Eye (tissue), 1 donor: ENCODE results near the gene MEGF11.

Experiments
- DNase-seq: peaks from one replicate; pipeline ENCODE4 v3.0.0-alpha.2; 2015

The MEGF11 gene

DNA sequence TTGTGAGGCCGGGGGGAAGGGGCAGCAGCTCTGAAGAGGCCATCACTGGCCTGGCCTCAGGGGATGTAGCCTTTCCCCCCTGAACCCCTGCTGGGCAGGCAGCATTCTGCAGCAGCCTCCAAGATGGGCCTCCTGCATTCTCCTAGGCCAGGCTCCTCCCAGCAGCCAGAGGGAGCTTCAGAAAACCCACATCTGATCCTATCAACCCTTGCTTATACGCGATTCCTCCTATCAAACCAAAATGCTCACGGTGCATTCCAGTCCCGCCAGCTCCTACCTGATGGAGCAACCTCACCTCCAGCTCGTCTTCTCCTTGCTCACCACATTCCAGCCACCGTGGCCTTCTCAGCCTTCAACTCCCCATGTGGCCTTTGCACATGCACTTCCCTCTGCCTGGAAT is 85.7 kb downstream of the MEGF11 start:
- no peak for DNase-seq

DNA sequence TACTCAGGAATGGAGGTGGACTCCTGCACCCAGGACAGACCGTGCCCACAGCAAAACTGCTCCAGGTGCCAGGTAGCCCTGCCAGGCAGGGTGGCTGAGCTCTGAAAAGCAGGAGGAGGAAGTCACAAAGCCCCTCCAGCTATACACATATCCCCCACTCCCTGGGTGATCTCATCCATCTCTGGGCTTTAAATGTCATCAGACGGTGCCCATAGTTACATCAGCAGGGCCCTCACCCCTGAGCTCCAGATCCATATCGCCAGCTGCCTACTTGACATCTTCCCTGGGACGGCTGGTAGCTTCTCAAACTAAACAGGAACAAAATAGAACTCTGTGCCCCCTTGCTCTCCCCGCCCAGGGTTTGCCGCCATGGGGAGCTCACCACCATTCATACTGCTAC is 87.7 kb downstream of the MEGF11 start:
- no peak for DNase-seq

DNA sequence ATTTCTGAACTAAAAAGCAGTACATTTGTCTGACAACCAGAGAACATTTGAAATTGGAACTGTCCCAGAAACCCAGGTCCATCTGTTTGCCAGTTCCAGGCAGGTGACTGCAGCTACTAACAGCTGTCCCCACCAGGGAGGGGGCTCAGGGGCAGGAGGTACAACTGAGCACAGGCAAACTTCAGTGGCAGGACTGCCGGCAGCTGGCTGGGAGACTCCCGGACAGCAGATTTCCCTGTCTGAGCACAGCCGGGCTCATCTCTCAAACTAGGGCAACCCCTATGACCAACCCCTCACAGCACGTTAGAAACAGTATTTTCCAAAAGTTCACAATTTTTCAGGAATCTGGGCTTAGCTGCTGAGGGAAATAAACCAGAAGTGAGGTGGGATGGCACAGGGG is 88.8 kb downstream of the MEGF11 start:
- DNase-seq, result no peak

DNA sequence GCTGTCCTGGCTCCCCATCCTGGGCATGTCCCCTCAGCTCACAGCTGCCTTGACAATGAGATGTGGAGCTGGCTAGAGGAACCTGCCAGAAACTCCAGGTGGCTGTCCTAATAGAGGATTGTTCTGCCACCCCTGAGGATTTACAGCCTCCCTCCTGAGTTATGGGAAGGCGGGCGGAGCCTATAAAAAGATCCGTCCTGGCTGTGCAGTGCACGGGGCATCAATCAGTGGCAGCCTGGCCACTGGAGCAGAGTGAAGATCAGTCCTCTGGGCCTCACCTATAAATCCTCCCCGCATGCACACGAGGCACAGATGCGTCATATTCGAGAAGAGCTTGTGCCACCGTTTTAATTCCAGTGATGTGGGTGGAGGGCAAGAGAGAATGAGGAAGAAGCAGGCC is 90.0 kb downstream of the MEGF11 start:
- DNase-seq, result no peak

DNA sequence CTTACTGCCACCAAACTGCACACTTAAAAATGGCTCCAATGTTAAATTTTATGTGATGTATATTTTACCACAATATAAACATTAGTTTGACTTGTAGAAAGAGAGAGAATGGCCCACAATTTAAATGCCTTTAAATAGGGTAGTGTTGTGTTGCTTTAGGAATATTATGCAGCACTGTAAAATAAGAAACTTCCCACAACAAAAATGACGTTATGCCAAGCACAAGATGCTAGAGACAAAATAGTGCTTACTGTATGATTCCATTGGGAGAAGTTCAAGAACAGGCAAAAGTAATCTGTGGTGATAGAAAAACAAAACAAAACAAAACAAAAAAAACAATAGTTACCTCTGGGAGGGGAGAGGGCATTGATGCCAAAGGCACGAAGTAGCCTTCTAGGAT is 91.3 kb downstream of the MEGF11 start:
- no peak for DNase-seq

DNA sequence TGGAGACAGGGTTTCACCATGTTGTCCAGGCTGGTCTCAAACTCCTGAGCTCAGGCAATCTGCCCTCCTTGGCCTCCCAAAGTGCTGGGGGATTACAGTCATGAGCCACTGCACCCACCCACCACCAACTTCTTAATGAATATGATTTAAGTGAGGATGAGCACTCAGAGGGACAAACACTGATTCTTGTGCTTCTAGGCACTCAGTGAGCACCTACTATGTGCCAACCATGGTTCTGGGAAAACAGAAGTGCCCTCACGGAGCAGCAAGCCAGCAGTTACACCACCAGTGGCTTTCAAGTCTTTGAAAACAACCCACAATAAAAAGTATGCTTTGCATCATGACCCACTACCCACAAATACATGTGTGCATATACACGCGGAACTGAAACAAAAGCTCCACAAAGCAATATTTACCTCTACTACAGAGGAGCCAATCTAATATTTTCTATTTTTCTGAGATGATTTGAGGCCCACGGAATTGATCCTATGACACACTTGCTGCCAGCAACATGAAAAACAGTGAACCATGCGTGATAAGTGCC is 91.9 kb downstream of the MEGF11 start:
- DNase-seq, result no peak

DNA sequence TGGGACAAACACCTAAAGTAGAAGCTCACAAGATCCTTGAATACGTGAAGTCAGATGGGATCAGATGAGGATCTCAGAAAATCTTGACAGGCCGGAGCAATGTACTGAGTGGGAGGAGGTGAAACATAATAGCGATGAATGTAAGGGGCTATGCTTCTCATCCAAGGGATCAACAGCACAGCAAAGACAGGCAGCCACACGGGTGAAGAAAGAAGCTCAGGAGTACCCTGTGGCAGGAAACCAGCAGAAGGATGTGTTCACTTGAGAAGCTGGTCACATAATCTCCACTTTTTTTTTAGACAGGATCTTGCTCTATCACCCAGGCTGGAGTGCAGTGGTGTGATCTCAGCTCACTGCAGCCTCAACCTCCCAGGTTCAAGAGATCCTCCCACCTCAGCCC is 92.4 kb downstream of the MEGF11 start:
- DNase-seq, result no peak

DNA sequence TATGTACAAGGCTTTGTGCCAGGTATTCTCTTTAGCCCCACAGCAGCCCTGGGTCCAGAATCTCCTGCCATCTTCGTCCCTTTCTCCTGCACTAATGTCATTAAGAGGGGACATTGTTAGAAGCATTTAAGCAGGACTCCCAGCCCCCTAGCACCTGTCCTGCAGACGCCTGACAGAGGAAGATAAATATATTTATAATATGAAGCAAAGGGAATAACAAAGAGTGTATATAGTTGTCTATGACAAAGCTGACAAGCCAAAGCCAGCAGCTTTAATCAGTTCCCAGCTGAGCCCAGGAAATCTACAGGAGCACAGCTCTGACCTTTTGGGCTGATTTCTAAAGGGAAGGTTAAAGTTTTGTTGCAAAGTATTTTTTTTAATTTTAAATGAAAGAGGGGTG is 96.0 kb downstream of the MEGF11 start:
- DNase-seq, result no peak

DNA sequence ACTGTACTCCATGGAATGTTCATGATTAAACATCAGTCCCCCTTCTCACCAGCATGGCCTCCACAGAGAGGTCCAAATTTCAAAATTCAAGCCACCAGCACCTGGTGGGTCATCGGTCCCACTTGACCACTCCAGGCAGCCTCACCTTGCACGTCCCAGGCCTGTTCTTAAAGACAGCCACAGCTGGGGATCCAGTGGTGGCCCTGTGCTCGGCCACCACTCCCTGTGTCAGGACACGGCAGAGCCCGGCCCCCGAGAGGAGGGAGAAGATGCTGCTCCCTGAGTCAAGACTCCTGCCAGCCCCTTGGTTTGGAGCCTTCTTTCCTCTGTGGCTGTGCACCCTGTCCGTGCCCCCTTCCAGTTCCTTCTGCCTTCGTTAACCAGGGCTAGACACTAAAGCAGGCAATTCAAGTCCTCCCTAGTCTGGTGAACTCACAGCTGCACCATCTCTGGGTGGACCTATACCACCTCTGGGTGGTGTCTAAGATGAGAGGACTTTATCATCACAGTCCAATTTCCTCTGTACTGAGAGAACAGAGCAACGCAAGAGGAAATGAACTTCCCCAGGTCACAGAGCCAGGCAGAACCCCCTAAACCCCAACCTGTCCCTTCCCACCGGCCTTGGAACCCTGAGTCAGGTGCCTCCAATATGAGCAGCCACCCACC is 97.1 kb downstream of the MEGF11 start:
- no peak for DNase-seq

DNA sequence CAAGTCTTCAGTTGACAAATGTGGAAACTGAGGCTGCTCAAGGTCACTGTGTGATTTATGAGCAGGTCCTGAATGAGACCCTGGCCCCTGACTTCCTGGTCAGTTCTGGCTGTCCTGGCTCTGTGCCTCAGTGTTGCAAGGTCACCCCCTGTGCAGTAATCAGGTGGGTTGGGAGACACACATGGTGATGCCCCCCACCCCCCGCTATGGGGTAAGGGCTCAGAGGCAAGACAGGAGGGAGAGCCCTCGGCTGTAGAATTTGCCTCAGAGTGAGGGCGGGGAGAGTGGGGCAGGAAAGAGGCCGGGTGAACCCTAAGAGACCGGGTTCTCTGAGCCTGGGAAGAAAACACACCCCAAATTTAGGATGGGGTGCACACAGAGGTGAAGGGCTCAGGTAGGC is 98.5 kb downstream of the MEGF11 start:
- no peak for DNase-seq

DNA sequence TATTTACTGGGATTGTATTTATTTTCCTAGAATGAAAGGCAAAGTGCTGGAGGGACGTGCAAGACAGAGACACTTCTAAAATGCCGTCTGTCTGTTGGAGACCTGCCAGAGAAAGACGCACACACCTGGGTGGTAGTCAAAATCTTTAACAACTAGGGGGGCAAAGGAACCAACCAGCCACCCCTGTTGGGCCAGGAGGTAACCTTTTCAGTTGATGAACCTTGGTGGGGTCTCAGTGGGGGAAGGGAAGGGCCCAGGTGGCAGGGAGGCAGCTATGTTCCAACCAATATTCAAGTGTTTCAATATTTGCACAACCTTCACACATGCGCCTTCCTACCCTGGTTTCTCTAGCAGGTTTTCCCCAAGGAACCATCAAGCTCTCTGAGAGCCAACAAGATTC is 99.0 kb downstream of the MEGF11 start:
- DNase-seq, result no peak

DNA sequence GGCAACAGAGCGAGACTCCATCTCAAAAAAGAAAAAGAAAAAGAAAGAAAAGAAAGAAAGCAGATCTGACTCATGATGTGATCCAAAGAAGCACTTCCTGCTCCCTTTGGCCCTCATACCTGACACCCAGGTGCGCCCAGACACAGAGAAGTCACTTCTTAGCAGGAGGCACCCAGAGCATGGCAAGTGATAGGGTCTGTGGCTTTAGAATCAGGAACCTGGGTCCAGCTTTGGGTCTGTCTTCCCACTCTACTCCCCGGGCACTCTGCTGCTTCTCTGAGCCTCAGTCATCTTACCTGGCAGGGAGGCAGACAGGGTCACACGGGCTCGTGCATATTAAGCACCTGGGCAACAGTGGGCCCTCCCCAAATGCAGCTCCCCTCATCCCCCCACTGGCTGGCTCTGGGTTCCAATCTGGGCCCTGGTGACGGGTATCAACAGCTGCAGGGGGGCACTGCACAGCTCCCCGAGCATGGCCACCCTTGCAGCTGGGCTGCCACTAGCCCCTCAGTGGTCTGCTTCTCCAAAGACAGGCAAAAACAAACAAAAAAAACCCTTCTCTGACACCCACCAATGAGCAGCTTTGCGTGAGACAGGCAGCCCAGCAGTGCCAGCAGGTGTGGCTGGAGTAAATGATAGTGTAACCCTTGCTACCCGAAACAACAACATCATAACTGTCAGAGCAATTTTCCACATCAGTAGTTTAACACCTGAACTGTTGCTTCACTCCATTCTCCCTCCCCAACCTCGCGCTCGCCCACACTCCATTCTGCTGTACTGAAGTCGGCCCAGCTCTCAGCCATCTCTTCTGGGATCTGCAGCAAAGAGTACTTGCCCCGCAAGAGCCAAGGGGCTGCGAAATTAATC is 99.8 kb downstream of the MEGF11 start:
- peak; percentile 70 for DNase-seq

DNA sequence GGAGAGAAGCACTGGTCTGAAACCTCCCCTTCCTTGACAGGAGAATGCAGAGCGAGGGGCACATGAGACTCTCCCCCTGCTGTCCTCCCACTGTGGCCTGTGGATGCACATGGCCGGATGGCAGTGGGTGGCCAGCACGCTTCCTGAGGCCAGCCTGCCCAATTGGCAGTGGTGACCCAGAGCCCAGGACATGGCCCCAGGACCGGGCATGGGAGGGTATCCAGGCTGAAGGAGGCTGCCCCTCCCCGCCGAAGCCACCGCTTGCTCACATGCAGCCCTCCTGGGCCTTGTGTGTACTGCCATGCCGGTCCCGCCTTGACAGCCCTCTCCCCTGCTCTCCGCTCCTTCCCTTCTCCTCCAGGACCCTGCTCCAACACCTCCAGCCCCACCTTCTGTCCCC is 100.9 kb downstream of the MEGF11 start:
- DNase-seq, result no peak

DNA sequence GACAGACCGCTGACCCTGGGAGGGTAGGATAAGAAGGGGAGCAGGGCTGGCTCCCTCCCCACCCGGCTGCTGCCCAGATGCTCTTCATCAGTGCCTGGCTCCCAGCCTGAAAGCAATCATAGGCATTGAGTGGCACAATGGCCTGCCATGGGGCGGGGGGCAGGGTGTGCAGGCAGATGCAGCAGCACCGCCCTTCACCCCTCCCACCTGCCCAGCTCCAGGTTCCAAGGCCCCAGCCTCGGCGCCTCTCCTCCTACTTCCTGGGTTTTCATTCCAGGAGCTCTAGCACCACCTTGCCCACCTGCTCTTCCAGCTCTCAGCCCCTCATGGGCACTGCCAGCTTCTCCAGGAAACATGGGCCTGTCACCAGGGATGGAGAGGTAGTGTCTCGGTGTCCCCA is 101.7 kb downstream of the MEGF11 start:
- no peak for DNase-seq

DNA sequence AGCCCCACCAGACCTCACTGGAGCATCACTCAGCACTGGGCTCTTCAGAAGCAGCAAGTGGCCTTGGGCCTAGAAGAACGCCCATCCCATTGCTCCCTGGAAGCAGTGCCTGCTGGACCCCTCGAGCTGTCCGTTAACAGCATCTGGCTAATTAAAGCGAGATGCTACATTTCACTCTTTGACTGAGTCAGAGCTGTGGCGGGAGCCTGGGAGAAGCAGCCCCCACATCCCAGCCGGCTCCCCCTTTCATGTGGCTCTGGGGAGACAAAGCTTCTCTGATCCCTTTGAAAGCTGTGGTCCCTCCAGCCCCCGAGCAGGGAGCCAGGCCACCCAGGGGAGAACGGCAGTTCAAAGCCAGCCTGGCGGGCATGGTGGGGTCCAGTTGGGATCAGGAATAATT is 103.7 kb downstream of the MEGF11 start:
- no peak for DNase-seq

DNA sequence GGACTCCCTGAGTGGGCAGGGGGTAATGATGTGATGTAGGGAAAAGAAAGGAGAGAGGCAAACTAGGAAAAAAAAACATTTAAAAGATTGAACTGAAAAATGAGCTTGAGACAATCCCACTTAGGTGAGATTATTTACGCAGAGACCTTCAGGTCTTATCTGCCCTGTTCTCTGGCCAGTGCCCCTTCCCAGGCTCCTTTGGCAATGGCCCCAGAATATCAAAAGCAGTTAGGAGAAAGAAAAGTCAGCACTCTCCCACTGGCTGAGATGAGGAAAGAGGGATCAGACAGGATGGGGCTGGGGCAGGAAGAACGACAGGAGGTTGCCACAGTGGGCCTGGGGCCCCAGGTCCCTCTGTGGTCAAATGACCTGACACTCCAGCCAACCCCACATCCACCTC is 105.4 kb downstream of the MEGF11 start:
- DNase-seq, result no peak

DNA sequence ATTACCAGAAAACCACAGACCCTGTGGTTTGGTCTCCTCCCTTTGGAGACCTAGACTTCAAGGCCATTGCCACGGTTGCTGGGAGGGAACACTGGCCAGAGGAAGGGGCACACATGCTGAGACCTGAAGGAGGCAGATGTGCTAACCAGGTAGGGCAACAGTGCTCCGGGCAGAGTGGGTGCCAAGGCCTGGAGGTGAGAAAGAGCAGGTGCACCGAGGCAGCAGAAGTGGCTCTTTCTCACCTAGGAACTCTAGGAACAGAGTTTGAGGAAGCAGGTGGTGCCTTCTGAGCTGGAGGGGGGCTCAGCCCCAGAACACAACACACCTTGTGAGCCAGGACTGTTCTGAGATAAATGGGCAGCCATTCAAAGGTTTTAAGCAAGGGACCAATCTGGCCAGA is 106.1 kb downstream of the MEGF11 start:
- no peak for DNase-seq

DNA sequence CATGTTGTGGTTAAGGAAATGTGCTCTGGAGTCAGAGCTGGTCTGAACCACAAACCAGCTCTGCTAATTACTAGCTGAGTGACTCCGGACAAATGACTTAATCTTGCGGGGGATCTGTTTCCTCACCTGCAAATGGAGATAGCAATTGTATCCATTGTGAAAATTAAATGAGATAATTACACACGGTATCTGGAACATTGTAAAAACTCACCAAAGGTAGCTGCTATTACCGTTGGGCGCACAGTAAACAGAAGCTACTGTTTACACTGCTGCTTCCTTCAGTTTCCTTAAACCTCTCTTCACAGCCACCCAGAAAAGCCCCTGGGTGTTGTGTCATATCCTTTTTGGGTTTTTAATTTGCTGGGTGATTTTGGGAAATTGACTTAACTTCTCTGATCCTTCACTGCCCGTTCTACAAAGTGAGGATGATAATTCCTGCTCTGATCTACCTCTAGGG is 107.8 kb downstream of the MEGF11 start:
- no peak for DNase-seq

DNA sequence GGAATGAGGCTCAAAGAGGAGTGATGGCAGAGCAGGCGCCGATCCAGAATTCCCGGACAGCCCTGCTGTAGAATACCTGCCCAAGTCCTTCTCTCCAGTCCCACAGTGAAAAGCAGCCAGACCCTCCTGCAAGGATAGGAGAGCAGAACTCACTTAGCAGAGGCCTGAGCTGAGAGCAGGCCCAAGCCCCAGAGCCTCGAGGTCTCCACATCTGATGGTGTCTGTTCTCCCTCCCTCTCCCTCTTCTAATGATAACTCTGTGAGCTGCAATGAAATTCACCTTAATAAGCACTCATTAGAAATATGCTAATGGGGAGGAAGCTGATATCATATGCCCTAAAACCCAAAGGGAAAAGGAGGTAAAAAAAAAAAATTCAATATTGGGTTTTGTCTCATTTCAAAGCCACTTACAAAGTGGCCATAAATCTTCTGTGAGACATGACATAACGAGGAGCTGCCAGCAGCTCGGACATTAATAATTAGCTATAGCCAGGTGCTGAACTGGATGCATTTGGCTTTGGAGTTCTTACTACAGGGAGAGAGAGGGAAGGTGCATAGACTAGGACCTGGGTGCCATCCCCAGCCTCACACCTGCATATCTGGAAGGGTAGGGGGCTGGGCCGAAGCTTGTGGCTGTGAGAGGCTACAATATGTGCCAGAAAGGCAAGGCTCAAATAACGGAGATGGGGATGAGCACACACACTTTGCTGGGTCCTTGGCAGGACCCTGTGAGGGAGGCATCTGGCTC is 108.4 kb downstream of the MEGF11 start:
- DNase-seq, result no peak

DNA sequence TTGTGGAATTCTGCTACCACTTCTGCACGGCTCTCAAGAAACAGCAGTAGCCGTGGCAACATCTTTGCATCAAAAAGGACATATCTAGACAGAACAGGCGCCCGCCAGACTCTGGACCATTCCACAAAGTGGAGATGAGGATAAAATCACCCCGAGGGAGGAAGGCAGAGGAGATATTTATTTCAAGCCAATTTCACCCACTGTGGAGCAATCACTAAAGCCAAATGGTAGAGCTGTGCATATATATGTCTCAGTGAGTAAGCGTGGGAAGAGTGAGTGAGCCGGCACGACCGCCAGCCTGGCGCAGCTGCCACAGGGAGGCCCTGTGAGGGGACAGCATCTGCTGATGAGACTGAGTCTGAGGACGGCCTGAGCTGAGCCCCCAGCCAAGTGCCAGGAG is 111.3 kb downstream of the MEGF11 start:
- peak; percentile 57 for DNase-seq

DNA sequence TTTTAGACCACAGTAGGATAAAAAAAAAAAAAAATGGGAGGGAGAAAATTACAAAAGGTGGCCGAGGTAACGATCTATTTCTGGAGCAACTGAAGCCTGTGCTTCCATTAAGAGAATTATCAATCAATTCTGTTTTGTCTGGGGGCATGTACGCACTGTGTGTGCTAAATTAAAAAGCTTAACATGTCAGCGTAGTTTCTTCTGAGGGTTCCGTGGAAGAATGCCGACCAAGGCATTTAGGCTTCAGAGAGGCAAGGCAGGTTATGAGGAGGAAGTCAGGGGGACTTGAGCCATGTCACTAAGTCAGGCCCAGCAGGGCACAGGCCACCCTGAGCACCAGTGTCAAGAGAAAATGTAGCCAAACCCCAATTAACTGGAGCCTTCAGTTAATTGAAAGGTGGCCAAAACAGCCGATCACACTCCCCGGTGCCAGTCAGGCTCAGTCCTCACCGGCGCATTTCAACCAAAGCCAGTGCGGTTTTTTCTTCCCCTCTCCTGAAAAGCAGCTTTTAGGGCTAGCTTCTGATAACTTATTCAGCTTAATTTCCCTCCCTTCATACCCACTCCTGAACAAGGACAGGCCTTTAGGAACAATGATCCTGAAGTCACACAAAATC is 113.9 kb downstream of the MEGF11 start:
- DNase-seq, result no peak

DNA sequence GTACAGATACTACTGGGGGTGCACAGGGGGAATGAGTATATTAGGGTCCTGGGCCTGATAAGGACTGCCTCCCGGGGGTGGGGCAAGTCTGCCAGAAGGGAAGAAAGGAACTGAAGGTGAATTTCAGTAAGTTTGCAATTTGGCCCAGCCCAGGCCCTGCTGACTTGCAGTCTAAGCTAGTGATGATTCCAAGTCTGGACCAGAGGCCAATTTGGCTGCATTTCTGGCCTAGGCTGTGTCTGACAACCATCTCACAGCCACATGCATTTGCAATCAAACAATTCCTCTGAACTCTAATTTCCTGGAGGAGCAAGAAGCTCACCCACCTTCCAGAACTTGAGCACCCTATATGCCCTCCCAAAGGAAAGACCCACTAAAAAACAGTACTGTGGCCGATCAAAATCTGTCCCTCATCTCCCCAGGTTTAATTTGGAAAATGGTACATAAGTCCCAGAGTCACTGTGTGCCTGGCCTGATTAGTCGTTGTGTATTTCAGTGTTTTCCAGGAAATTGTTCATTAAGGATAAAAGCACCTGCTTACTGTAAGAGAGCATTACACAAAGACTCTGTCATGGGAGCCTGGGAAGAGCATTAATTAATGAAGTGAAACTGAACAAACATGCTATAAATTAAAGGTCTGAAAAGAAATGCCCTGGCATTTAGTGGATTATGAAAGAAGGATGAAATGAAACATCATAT is 114.5 kb downstream of the MEGF11 start:
- no peak for DNase-seq
